Karpas-422 (cell line): ENCODE measurements around the gene BCL11B. TPM values are rescaled to one million over a fixed set of nuclear protein-coding genes. Genes with fewer than 3 reads are reported as not detected.

Source experiments
- DNase-seq: peaks from one replicate; pipeline ENCODE4 v3.0.0-alpha.2; 2015
- H2AFZ ChIP-seq: fragments of 200-600 bp; sonication (generic); 2 replicates; pipeline ENCODE4 v1.6.1; 2014; ENCODE audit warnings: antibody characterized with exemption, low read length, mixed read lengths
- H3K27ac ChIP-seq: fragments of 200-600 bp; sonication (generic); 2 replicates; pipeline ENCODE4 v1.5.1; 2014; ENCODE audit warnings: mild to moderate bottlenecking, low read length, moderate library complexity
- H3K27me3 ChIP-seq: fragments of 200-600 bp; sonication (generic); 2 replicates; pipeline ENCODE4 v1.6.1; 2014; ENCODE audit warnings: low read length, mixed read lengths
- H3K36me3 ChIP-seq: fragments of 200-600 bp; sonication (generic); 2 replicates; pipeline ENCODE4 v1.6.1; 2014; ENCODE audit warnings: low read length, mixed read lengths; ENCODE audit not compliant: insufficient read depth
- H3K4me1 ChIP-seq: fragments of 200-600 bp; sonication (generic); 2 replicates; pipeline ENCODE4 v1.6.1; 2014; ENCODE audit warnings: mild to moderate bottlenecking, low read length, mixed read lengths
- H3K4me2 ChIP-seq: fragments of 200-600 bp; sonication (generic); 2 replicates; pipeline ENCODE4 v1.6.1; 2014; ENCODE audit warnings: low read length, low read depth, mild to moderate bottlenecking; ENCODE audit not compliant: poor library complexity, severe bottlenecking
- H3K4me3 ChIP-seq: fragments of 200-600 bp; sonication (generic); 2 replicates; pipeline ENCODE4 v1.5.1; 2014; ENCODE audit warnings: mild to moderate bottlenecking, antibody characterized with exemption, low read length, mixed read lengths
- H3K79me2 ChIP-seq: fragments of 200-600 bp; sonication (generic); 2 replicates; pipeline ENCODE4 v1.6.1; 2014; ENCODE audit warnings: mild to moderate bottlenecking, low read length, mixed read lengths
- H3K9ac ChIP-seq: fragments of 200-600 bp; sonication (generic); 2 replicates; pipeline ENCODE4 v1.6.0; 2014; ENCODE audit warnings: low read length
- H3K9me2 ChIP-seq: fragments of 200-600 bp; sonication (generic), shearing (Covaris generic); replicated peaks from 2 replicates; pipeline ENCODE4 v1.6.0; 2014; ENCODE audit warnings: mild to moderate bottlenecking, low read length, moderate library complexity; ENCODE audit not compliant: insufficient read depth
- H3K9me3 ChIP-seq: fragments of 300-700, 200-600 bp; sonication (generic); 2 replicates; pipeline ENCODE4 v1.6.1; 2014; ENCODE audit warnings: low read length, mixed read lengths
- H4K20me1 ChIP-seq: fragments of 200-600 bp; sonication (generic); 2 replicates; pipeline ENCODE4 v1.6.1; 2014; ENCODE audit warnings: mild to moderate bottlenecking, antibody characterized with exemption, low read length, low read depth; ENCODE audit not compliant: insufficient read depth
- total RNA-seq: library from RNA; depleted of rRNA; stranded (reverse); fragments of >200 nt; shearing (Covaris generic); gene quantifications from 2 replicates; pipeline ENCODE4 v1.2.3, GENCODE V29; 2014; ENCODE audit warnings: low replicate concordance

The BCL11B gene
- total RNA-seq, 1 experiment from 2014 or later = not detected

DNA sequence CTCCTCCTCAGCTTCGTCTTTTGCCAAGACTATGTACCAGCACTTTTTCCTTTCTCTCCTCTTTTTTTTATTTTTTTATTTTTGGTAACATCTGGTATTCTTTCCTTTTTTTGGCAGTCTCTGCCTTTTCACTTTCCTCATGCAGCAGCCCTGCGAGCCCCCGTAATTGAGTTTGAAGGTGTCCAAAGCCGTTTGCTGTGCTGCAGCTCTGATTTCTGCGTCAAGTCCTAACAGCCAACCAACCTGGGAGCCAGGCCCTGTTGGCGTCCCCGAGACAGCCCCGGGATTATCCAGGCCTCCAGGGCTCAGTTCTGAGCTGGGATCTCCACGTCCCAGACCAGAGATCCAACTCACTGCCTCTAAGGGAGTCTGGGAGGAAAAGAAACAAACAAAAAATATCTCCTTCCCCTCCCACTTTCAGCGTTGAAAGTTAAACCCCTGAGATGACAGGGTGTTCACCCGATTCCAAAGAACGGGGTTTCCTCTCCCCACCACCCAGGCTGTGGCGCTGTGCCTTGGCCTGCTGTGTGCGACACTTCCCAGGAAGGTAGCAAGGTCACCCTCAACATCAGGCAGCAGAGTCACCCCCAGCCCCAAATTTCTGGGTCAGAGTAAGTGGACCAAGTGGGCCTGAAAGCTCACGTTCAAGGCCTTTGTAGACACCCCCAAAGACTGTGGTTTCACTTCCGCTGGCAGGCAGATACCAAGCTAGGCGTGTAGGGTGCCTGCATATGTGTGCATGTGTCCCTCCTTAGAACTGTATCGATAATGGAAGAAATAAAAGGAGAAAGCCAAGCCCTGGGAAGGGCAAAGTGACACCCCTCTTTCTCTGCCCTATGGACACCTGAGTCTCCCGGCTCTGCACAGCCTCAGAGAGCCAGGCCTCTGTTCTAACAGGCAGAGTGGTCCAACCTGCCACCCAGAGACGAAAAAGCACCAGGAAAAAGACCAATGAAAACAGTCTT lies 11.1 kb downstream of the BCL11B start:
- no peak overlapping the region for H3K27ac ChIP-seq
- no peak overlapping the region for H2AFZ ChIP-seq
- no peaks in the 10 kb centered on the region for H3K9me3 ChIP-seq
- no peaks in the 10 kb centered on the region for H3K4me1 ChIP-seq
- H3K27me3 ChIP-seq = no peaks in the 10 kb centered on the region
- H3K9ac ChIP-seq = no peak overlapping the region
- no peak overlapping the region for H3K4me3 ChIP-seq
- peak; percentile 57 for DNase-seq
- no peaks in the 10 kb centered on the region for H3K9me2 ChIP-seq
- no peaks in the 10 kb centered on the region for H4K20me1 ChIP-seq
- no peaks in the 10 kb centered on the region for H3K36me3 ChIP-seq
- no peaks in the 10 kb centered on the region for H3K79me2 ChIP-seq
- no peak overlapping the region for H3K4me2 ChIP-seq

DNA sequence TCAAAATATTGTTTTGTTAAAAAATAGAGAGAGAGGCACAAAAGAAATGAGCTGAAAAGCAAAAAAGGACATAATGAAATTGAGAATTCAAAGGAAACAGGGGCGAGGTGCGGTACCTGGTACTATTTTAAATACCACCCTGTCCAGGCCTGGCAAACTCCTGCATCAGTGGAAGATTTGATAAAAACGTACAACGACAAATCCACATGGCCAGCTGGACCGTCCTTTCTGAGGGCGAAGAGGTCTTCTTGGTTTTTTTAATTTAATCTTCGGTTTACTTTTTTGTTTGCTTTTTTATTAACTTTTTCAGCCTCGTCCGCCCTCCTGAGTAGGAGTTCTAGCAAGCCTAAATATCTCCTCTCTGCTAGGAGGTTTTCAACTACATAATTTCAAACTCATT lies 11.9 kb downstream of the BCL11B start:
- H3K4me3 ChIP-seq = no peak overlapping the region
- H3K9ac ChIP-seq = no peak overlapping the region
- no peak for DNase-seq
- no peaks in the 10 kb centered on the region for H3K36me3 ChIP-seq
- no peaks in the 10 kb centered on the region for H4K20me1 ChIP-seq
- H3K4me2 ChIP-seq = no peak overlapping the region
- no peaks in the 10 kb centered on the region for H3K79me2 ChIP-seq
- H3K9me3 ChIP-seq = no peaks in the 10 kb centered on the region
- H3K9me2 ChIP-seq = no peaks in the 10 kb centered on the region
- H3K27ac ChIP-seq = no peak overlapping the region
- no peaks in the 10 kb centered on the region for H3K27me3 ChIP-seq
- H3K4me1 ChIP-seq = no peaks in the 10 kb centered on the region
- no peak overlapping the region for H2AFZ ChIP-seq

DNA sequence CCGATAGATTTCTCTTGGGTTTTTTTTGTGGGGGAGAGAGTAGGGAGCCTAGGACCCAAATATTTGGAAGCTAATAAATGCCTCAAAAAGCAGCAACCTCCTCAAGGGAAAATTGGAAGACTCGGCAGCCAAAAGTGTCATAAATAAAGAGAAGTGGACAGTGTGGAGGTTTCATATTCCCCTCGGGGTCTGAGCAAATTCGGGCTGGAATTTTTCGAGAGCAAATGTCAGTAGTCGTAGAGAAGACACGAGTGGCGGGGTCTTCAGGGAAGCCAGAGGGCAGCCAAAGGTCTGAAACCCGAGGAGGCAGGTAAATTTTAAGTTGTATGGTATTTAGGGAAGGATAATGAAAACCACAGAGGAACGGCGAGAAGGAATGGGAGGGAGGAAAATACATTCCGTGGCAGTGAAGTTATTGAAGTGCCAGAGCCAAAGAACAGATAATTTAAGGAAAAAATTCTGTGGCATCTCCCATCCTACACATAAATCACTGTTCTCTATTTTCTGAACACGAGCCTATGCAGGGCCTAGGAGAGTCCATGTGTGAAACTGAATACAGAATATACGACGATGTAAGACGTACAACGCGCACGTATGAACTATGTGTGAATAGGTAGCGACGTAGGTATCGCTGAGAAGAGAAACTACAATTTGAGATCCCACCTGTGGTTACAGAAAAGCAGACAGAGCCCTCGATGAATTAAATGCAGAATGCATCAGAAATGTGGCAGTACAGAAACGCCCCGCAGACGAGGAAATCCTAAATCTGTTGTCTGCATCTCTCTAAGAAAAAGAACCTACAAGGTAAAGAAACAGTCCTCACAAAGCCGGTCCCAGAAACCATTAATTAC lies 12.9 kb downstream of the BCL11B start:
- no peaks in the 10 kb centered on the region for H4K20me1 ChIP-seq
- DNase-seq = no peak
- no peaks in the 10 kb centered on the region for H3K27me3 ChIP-seq
- no peaks in the 10 kb centered on the region for H3K4me1 ChIP-seq
- H3K4me2 ChIP-seq = no peak overlapping the region
- no peak overlapping the region for H3K27ac ChIP-seq
- H3K9me3 ChIP-seq = no peaks in the 10 kb centered on the region
- no peak overlapping the region for H3K4me3 ChIP-seq
- no peaks in the 10 kb centered on the region for H3K79me2 ChIP-seq
- no peak overlapping the region for H2AFZ ChIP-seq
- H3K9me2 ChIP-seq = no peaks in the 10 kb centered on the region
- H3K36me3 ChIP-seq = no peaks in the 10 kb centered on the region
- H3K9ac ChIP-seq = no peak overlapping the region

DNA sequence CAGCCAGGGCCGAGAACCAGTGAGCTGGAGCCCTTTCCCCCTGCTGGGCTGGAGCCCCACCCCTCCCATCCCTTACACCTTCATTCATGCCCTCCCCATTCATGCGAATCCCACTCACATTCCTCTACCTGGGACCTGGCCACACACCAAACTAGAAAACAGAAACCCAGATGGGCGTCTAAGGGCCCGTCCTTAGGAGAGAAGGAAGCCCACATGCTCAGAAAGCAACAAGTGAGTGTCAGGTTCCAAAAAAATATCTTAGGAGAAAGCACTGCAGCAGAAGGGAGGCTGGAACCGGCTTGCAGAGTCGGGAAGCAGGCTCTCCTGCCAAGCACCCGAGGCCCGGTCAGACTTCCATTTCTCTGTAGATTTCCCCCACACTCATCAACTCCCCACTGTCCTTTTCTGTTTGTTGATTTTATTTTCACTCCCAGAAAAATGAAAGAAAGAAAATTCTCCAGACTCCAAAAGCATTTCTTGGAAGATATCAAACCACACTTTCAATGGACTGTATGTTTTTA lies 13.6 kb downstream of the BCL11B start:
- Histone ChIP-seq H2AFZ (no peak overlapping the region), H3K9me2 (no peaks in the 10 kb centered on the region), H3K9me3 (no peaks in the 10 kb centered on the region), H3K4me2 (no peak overlapping the region), H3K79me2 (no peaks in the 10 kb centered on the region), H3K4me1 (no peaks in the 10 kb centered on the region), H3K36me3 (no peaks in the 10 kb centered on the region), H3K27ac (no peak overlapping the region), H3K9ac (no peak overlapping the region), H4K20me1 (no peaks in the 10 kb centered on the region), H3K4me3 (no peak overlapping the region), H3K27me3 (no peaks in the 10 kb centered on the region)
- DNase-seq = no peak

DNA sequence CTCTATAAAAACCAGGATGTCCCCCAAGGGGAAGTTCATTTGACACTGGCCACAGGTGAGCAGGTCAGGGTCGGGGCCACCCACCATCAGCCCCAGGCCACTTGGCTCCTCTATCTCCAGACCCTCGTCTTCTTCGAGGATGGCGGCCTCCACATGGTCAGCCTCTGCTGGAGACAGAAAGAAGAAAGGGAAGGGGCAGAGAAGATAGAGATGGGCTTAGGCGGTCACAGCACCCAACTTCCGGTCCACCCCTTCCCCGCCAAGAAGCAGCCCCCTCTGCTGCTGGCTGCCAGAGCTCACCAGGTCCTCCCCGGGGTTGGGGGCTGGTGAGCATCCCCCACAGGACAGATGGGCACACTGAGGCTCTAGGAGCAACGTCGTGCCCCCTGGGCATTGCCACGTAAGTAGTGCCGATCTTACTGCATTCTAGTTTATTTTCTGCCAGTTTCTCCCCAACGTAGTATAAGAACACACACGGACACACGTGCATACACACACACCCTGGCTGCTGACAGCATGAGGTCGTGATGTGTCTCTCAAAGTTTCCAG lies 14.2 kb downstream of the BCL11B start:
- H4K20me1 ChIP-seq = no peaks in the 10 kb centered on the region
- no peaks in the 10 kb centered on the region for H3K79me2 ChIP-seq
- no peak overlapping the region for H3K4me2 ChIP-seq
- no peaks in the 10 kb centered on the region for H3K4me1 ChIP-seq
- no peak overlapping the region for H3K4me3 ChIP-seq
- H3K27ac ChIP-seq = no peak overlapping the region
- H3K9me2 ChIP-seq = no peaks in the 10 kb centered on the region
- no peaks in the 10 kb centered on the region for H3K36me3 ChIP-seq
- no peaks in the 10 kb centered on the region for H3K27me3 ChIP-seq
- no peak for DNase-seq
- no peak overlapping the region for H3K9ac ChIP-seq
- no peaks in the 10 kb centered on the region for H3K9me3 ChIP-seq
- H2AFZ ChIP-seq = no peak overlapping the region

DNA sequence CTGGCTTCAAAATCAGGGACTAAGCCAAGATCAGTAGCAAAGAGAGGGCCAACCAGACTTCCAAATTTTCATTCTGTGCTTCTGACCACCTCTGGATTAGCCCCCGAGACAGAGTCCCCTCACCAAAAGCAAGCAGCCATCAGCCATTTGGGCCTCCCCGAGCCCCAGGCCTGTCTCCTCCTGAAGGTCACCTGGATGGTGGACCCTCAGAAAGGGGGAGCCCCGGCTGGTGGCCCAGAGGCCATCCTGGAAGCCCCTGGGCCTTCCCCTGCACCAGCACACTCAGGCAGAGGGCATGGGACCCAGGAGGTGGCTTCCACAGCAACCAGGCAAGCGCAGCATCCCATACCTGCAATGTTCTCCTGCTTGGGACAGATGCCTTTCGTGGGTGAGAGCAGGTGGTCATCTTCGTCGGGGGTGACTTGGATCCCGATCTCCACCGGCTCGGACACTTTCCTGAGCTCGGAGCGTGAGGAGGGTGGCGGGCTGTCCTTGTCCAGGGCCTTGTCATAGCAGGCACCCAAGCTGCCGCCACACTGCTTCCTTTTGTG lies 14.8 kb downstream of the BCL11B start:
- Histone ChIP-seq H3K4me1 (no peaks in the 10 kb centered on the region), H3K27me3 (no peaks in the 10 kb centered on the region), H3K79me2 (no peaks in the 10 kb centered on the region), H3K27ac (no peak overlapping the region), H4K20me1 (no peaks in the 10 kb centered on the region), H3K4me3 (no peak overlapping the region), H3K9me3 (no peaks in the 10 kb centered on the region), H3K9me2 (no peaks in the 10 kb centered on the region), H2AFZ (no peak overlapping the region), H3K4me2 (no peak overlapping the region), H3K9ac (no peak overlapping the region), H3K36me3 (no peaks in the 10 kb centered on the region)
- no peak for DNase-seq

DNA sequence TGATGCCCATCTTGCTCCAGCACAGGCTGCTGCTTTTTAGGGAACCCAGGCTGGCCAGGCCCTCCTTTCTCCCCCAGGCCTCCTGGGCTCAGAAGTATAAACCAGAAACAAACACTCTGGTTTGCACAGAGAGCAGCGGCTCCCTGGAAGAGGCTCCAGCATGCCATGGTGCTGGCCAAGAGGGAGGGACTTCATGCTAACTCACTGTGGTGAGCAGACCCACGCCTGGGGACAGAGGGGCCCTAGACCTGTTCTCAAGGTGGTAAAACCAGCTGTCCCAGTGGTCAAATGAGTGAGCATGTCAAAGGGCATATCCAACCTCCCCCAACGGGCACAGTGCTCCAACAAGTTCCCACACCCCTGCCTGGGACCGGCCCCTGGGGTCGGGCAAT lies 15.5 kb downstream of the BCL11B start:
- Histone ChIP-seq H3K27ac (no peak overlapping the region), H3K9me2 (no peaks in the 10 kb centered on the region), H3K79me2 (no peaks in the 10 kb centered on the region), H3K4me3 (no peak overlapping the region), H4K20me1 (no peaks in the 10 kb centered on the region), H3K9ac (no peak overlapping the region), H3K4me1 (no peaks in the 10 kb centered on the region), H3K27me3 (no peaks in the 10 kb centered on the region), H3K36me3 (no peaks in the 10 kb centered on the region), H3K9me3 (no peaks in the 10 kb centered on the region), H2AFZ (no peak overlapping the region), H3K4me2 (no peak overlapping the region)
- DNase-seq = no peak
